VCaP (cell line): Measurements from ENCODE around the gene FAM76A.

ENCODE experiments used
- H3K27ac ChIP-seq: fragments of 450-650 bp; 2 replicates; pipeline ENCODE4 v1.5.1; 2017
- CTCF ChIP-seq: fragments of 450-650 bp; conservative IDR thresholded peaks from 2 replicates; pipeline ENCODE4 v1.5.1; 2017; ENCODE audit warnings: mild to moderate bottlenecking, moderate library complexity

Gene FAM76A

GRCh38 chr1:27736252-27736651 is 10.5 kb downstream of the FAM76A start:
- H3K27ac ChIP-seq = no peak overlapping the region
- no peak for TF ChIP-seq CTCF

- no peak for TF ChIP-seq CTCF
- H3K27ac ChIP-seq = no peak overlapping the region
These were observed 15.4 kb downstream of the FAM76A start for GRCh38 chr1:27741121-27741520.

- TF ChIP-seq CTCF = no peak
These were observed 18.8 kb downstream of the FAM76A start for GRCh38 chr1:27744556-27744955.

GRCh38 chr1:27745466-27745865 is 19.7 kb downstream of the FAM76A start:
- TF ChIP-seq CTCF = no peak
- no peak overlapping the region for H3K27ac ChIP-seq

More at GRCh38 chr1:27744556-27744955, 18.8 kb downstream of the FAM76A start:
- H3K27ac ChIP-seq = no peak overlapping the region

- TF ChIP-seq CTCF = no peak
- no peak overlapping the region for H3K27ac ChIP-seq
These were observed 26.6 kb downstream of the FAM76A start for GRCh38 chr1:27752360-27752759.

DNA sequence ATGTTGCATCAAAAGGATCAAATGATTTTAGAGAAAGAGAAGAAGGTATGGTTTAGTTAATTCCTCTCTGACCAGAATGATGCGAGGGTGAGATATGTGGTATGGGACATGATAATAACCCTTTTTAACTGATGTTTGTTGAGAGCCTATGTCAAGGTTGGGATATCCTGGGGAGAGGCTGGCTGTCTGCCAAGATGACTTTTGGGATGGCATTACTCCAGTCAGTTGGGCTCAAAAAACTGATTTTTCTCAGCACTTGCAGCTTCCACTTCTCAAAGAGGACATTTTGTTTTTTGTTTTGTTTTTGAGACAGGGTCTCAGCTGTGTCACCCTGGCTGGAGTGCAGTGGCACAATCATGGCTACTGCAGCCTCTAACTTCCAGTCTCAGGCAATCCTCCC is 29.5 kb downstream of the FAM76A start:
- H3K27ac ChIP-seq = no peak overlapping the region
- no peak for TF ChIP-seq CTCF

DNA sequence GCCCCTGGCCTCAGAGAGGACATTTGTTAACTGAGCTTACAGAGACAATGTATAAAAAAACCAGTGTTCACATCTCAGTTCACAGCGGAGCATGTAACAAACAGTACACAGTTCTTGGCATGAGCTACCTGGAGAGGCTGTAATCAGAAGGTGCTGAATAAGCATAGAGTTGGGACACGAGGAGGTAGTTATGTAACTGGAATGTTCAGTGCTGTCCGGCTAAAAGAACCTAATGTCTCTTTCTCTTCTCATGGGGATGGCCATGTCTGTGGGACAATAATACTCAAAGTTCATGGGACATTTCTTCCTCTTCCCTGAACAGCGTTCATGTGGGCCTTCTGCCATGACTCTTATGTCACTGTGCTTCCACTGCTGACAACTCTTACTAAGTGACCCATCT is 30.1 kb downstream of the FAM76A start:
- TF ChIP-seq CTCF = no peak
- no peak overlapping the region for H3K27ac ChIP-seq

DNA sequence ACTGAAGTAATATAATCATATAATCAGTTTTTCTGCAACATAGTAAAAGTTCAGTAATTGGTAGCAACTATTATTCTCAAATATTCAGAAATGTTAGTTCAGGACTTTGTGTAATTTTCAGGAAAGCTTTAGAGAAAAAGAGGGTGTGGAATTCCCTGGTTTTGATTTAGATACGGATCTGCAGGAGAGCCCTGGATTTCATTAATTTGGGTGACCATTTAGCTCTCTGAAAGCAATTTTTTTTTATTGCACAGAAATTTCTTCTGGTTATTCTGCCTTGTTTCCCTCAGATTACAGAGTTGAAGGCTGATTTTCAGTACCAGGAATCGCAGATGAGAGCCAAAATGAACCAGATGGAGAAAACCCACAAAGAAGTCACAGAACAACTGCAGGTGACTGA is 33.5 kb downstream of the FAM76A start:
- no peak overlapping the region for H3K27ac ChIP-seq
- no peak for TF ChIP-seq CTCF
